Epithelial cell of esophagus (primary cell): Measurements from ENCODE around the gene PRRX1.

Source experiments
- DNase-seq: peaks from one replicate; pipeline ENCODE4 v3.0.0; 2010; ENCODE audit warnings: low read depth
- H3K4me3 ChIP-seq: 2 replicates; pipeline ENCODE4 v1.5.1; 2011; ENCODE audit warnings: mild to moderate bottlenecking, low read length, control low read depth
- TF ChIP-seq, protein P1 (sequence below): IDR thresholded peaks from 2 replicates; pipeline ENCODE4 v1.5.1; 2011; ENCODE audit warnings: low read depth, mild to moderate bottlenecking, low read length, control low read depth, inconsistent platforms; ENCODE audit not compliant: insufficient read depth; ENCODE audit errors: missing control alignments

Gene PRRX1

DNA sequence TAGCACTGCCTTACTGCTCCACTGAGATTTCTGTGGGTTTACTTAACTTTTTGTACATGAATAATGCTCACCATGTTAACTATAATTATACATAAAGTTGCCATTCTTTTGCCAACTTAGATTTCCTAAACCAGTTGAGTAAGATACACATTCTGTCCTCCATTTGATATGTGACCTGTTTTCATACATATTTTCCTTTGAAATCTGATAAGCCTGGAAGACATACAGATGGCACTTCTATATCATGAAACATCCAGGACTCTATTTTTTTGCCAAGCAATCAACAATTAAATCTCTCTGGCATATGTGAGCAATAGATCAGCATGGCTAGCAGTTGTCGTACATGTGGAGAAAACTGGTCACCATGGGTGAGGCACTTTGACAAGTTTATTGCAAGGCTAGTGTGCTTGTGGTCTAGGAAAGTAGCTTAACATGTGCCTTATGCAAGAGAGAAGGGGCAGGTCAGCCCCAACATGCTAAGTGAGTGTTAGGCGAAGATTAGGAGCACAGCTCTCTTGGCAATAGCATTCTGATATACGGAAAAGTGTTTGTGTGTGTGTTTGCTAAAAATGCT, 14.2 kb downstream of the PRRX1 start:
- TF ChIP-seq, protein P1, sequence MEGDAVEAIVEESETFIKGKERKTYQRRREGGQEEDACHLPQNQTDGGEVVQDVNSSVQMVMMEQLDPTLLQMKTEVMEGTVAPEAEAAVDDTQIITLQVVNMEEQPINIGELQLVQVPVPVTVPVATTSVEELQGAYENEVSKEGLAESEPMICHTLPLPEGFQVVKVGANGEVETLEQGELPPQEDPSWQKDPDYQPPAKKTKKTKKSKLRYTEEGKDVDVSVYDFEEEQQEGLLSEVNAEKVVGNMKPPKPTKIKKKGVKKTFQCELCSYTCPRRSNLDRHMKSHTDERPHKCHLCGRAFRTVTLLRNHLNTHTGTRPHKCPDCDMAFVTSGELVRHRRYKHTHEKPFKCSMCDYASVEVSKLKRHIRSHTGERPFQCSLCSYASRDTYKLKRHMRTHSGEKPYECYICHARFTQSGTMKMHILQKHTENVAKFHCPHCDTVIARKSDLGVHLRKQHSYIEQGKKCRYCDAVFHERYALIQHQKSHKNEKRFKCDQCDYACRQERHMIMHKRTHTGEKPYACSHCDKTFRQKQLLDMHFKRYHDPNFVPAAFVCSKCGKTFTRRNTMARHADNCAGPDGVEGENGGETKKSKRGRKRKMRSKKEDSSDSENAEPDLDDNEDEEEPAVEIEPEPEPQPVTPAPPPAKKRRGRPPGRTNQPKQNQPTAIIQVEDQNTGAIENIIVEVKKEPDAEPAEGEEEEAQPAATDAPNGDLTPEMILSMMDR, result no peak
- DNase-seq, result no peak
- no peak overlapping the region for H3K4me3 ChIP-seq

DNA sequence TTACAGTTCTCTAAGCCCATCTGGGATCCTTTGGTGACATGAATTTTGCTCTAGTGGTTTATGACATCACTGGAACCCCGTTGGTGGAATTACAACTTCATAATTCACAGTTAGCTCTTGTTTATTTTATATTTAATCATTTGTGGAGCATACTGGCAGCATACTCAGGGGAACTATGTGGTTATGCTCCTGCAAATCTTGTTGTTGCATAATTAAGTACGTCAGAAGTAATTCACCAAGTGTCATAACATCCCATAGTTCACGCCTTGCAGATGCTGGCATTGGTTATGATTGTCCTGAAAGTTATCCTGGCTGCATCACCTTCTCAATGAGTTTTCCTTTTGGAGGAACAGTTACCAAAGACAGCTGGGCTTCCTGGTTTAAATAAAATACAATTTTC, 16.5 kb downstream of the PRRX1 start:
- TF ChIP-seq, protein P1, result no peak
- no peak overlapping the region for H3K4me3 ChIP-seq
- DNase-seq, result no peak

DNA sequence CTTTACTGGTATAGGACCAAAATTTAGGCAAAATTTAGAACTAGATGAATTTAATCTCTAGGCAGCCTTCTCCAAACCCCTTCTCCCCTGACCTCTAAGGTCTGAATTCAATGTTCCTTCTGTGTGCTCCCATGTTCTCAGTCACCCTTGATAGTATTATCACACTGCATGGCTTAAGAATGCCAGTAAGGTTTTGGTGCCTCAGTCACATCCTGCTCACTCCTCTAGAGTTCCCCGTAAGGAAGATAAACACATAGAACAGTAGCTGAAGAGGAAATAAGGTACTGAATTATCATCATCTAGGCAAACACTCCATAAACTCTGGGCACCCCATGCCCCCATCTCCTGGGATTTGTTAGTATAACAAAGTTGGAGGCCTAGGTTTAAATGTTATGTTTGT, 18.2 kb downstream of the PRRX1 start:
- DNase-seq, result no peak
- H3K4me3 ChIP-seq, result no peak overlapping the region
- TF ChIP-seq, protein P1, result no peak

- no peak overlapping the region for H3K4me3 ChIP-seq
- DNase-seq, result no peak
- TF ChIP-seq, protein P1, result no peak
These were observed 18.9 kb downstream of the PRRX1 start for GRCh38 chr1:170682809-170683208.

DNA sequence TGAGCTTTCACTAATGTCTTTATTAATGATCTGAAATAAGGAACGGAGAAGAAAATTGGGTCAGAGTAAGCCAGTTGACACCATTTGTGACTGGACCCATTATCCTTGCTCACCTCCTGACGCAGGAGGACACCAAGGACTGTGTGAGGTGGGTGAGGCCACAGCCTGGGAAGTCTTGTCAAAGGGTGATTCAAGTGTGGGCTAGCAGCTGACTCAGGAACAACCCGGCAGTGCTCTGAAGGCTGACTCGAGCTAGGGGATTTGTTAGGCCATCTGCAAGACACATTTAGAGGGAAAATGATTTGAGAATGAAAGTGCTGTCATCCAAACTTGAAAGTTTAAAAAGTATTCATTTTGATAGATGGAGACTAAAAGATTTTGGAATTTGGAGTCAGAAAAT, 21.2 kb downstream of the PRRX1 start:
- DNase-seq, result peak; percentile 73
- TF ChIP-seq, protein P1, result no peak
- no peak overlapping the region for H3K4me3 ChIP-seq

- no peak for DNase-seq
- H3K4me3 ChIP-seq, result no peak overlapping the region
- TF ChIP-seq, protein P1, result no peak
These were observed 22.4 kb downstream of the PRRX1 start for GRCh38 chr1:170686291-170686690.

DNA sequence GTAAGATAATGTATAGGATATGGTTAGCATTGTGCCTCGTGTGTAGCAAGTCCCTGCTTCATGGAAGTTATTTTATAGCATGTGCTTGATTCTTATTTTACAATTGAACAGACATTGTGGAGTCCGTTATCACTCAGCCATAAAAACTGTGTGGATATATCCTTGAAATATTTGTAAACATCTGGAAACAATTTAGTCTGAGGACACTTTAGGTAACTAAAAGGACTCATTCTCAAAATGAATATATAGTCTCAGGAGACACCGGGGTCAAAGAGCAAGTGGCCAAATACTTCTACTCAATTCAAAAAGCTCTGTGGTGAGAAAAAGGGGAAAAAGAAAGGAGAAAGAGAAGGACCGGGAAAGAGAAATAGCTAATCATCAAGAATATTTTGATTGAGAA, 23.7 kb downstream of the PRRX1 start:
- no peak overlapping the region for H3K4me3 ChIP-seq
- DNase-seq, result no peak
- TF ChIP-seq, protein P1, result no peak
